Osteoblast (primary cell): Measurements from ENCODE around the gene HEPH. TPM values are rescaled to one million over a fixed set of nuclear protein-coding genes. Genes with fewer than 3 reads are reported as not detected.

ENCODE experiments used
- DNase-seq: peaks from one replicate; pipeline ENCODE4 v3.0.0; 2011; ENCODE audit warnings: low spot score, mixed read lengths; ENCODE audit not compliant: insufficient read length; ENCODE audit errors: missing footprints
- H2AFZ ChIP-seq: 2 replicates; pipeline ENCODE4 v1.6.0; 2011; ENCODE audit warnings: mild to moderate bottlenecking, low read length
- H3K27ac ChIP-seq: 2 replicates; pipeline ENCODE4 v1.5.1; 2011; ENCODE audit warnings: mild to moderate bottlenecking, low read depth, low read length, moderate library complexity
- H3K27me3 ChIP-seq: 2 replicates; pipeline ENCODE4 v1.6.0; 2012; ENCODE audit warnings: mild to moderate bottlenecking, control low read depth, inconsistent platforms, low read length, moderate library complexity; ENCODE audit not compliant: insufficient read depth
- H3K36me3 ChIP-seq: 2 replicates; pipeline ENCODE4 v1.5.1; 2011; ENCODE audit warnings: mild to moderate bottlenecking, low read length, control low read depth, moderate library complexity; ENCODE audit not compliant: insufficient read depth
- H3K4me1 ChIP-seq: 2 replicates; pipeline ENCODE4 v1.5.1; 2011; ENCODE audit warnings: mild to moderate bottlenecking, low read length, control low read depth, moderate library complexity; ENCODE audit not compliant: insufficient read depth
- H3K4me2 ChIP-seq: 2 replicates; pipeline ENCODE4 v1.6.0; 2011; ENCODE audit warnings: mild to moderate bottlenecking, low read length; ENCODE audit not compliant: insufficient read depth
- H3K4me3 ChIP-seq: fragments of 200-600 bp; sonication (generic); 3 replicates; pipeline ENCODE4 v1.5.1; 2012; ENCODE audit warnings: mild to moderate bottlenecking, low read length, inconsistent platforms; ENCODE audit not compliant: insufficient read depth
- H3K79me2 ChIP-seq: 2 replicates; pipeline ENCODE4 v1.6.0; 2012; ENCODE audit warnings: mild to moderate bottlenecking, low read length, control low read depth, inconsistent platforms; ENCODE audit not compliant: insufficient read depth
- H3K9me3 ChIP-seq: 2 replicates; pipeline ENCODE4 v1.5.1; 2011; ENCODE audit warnings: low read depth, low read length, control low read depth
- H4K20me1 ChIP-seq: 2 replicates; pipeline ENCODE4 v1.6.0; 2012; ENCODE audit warnings: mild to moderate bottlenecking, low read length, control low read depth; ENCODE audit not compliant: insufficient read depth
- total RNA-seq: library from RNA; depleted of rRNA; stranded (reverse); fragments of >200 nt; gene quantifications from 2 replicates; pipeline ENCODE4 v1.2.3, GENCODE V29; 2012
- TF ChIP-seq, protein P1 (sequence below): IDR thresholded peaks from 2 replicates; pipeline ENCODE4 v1.5.1; 2011; ENCODE audit warnings: mild to moderate bottlenecking, low read depth, low read length, moderate library complexity; ENCODE audit errors: extremely low read depth

The HEPH gene
- total RNA-seq, 1 donor, result 63.0 TPM

DNA sequence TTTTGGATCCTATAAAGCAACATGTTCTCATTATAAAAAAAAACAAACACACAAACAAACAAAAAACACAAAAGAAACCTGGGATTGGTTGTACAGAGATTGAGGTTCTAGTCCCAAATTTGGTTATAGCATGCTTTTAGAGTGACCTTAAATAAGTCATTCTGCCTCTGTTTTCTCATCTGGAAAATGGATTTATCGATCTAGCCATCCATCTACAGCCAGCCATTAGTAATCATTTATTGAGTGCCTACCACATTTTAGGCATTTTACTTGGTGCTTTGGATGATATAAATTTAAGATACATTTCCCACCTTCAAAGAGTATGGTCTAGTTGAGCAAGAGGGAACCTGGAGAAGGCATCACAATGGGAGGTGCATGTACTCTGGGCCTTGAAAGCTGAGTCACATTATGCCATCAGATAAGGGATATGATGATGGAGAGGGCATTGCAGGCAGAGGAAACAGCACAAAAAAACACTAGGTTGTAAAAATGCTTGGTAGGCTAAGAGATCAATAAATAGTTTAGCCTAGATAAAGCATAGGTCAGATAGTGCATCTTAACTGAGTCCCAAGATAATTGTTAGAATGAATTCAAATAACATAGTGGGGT, 91.4 kb downstream of the HEPH start:
- TF ChIP-seq, protein P1, sequence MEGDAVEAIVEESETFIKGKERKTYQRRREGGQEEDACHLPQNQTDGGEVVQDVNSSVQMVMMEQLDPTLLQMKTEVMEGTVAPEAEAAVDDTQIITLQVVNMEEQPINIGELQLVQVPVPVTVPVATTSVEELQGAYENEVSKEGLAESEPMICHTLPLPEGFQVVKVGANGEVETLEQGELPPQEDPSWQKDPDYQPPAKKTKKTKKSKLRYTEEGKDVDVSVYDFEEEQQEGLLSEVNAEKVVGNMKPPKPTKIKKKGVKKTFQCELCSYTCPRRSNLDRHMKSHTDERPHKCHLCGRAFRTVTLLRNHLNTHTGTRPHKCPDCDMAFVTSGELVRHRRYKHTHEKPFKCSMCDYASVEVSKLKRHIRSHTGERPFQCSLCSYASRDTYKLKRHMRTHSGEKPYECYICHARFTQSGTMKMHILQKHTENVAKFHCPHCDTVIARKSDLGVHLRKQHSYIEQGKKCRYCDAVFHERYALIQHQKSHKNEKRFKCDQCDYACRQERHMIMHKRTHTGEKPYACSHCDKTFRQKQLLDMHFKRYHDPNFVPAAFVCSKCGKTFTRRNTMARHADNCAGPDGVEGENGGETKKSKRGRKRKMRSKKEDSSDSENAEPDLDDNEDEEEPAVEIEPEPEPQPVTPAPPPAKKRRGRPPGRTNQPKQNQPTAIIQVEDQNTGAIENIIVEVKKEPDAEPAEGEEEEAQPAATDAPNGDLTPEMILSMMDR, result no peak

DNA sequence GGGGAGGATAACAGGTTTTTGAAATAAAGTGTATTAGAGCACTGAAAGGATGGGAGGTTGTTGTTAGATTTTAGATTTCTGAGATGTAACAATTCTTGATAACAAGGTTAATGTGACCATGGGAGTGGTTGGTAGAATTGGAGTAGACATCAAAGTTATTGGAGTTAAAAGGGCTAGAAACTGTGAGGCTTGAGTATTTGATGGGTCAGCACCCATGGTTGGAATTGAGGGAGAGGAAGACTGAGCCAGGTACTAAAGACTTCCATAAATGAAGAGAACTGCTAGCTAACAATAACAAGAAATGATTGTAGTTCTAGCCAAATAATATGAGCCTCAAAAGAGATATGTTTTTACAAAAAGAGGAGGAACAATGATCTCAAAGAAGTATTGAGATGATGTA, 98.8 kb downstream of the HEPH start:
- Histone ChIP-seq H3K4me2 (no peak overlapping the region), H3K4me3 (no peak overlapping the region), H3K36me3 (no peaks in the 10 kb centered on the region), H2AFZ (no peak overlapping the region), H3K27ac (no peak overlapping the region), H3K27me3 (no peaks in the 10 kb centered on the region), H3K4me1 (no peaks in the 10 kb centered on the region), H3K9me3 (no peaks in the 10 kb centered on the region), H3K79me2 (no peaks in the 10 kb centered on the region), H4K20me1 (no peaks in the 10 kb centered on the region)
- no peak for DNase-seq
- TF ChIP-seq, protein P1, result no peak

More for the DNA sequence above, 91.4 kb downstream of the HEPH start:
- H3K4me1 ChIP-seq, result no peaks in the 10 kb centered on the region
- DNase-seq, result no peak
- no peak overlapping the region for H3K4me3 ChIP-seq
- H3K9me3 ChIP-seq, result no peaks in the 10 kb centered on the region
- H3K36me3 ChIP-seq, result no peaks in the 10 kb centered on the region
- no peaks in the 10 kb centered on the region for H3K27me3 ChIP-seq
- no peaks in the 10 kb centered on the region for H3K79me2 ChIP-seq
- H4K20me1 ChIP-seq, result no peaks in the 10 kb centered on the region
- H2AFZ ChIP-seq, result no peak overlapping the region
- H3K4me2 ChIP-seq, result no peak overlapping the region
- no peak overlapping the region for H3K27ac ChIP-seq

Other genes starting within 250 kb of the HEPH start
- gene VSIG4, start 124.2 kb upstream of the HEPH start, total RNA-seq, result 0.72 TPM in 1 of 2 replicates, not detected in the other